Endothelial cell (in vitro differentiated cells): Measurements from ENCODE around the gene ADGRV1. TPM values are rescaled to one million over a fixed set of nuclear protein-coding genes. Genes with fewer than 3 reads are reported as not detected.

Source experiments
- DNase-seq: peaks from one replicate; pipeline ENCODE4 v3.0.0; 2021; ENCODE audit warnings: low spot score
- H3K27ac Mint-ChIP-seq: one replicate; pipeline ENCODE4 v1.8.0; 2021; ENCODE audit warnings: mixed read lengths, inconsistent platforms; ENCODE audit not compliant: unreplicated experiment
- H3K27me3 Mint-ChIP-seq: one replicate; pipeline ENCODE4 v1.8.0; 2021; ENCODE audit warnings: mild to moderate bottlenecking, moderate library complexity, mixed read lengths, inconsistent platforms; ENCODE audit not compliant: unreplicated experiment
- H3K36me3 Mint-ChIP-seq: one replicate; pipeline ENCODE4 v1.8.0; 2021; ENCODE audit warnings: mild to moderate bottlenecking, low read depth, mixed read lengths, inconsistent platforms; ENCODE audit not compliant: unreplicated experiment
- H3K4me1 Mint-ChIP-seq: one replicate; pipeline ENCODE4 v1.8.0; 2021; ENCODE audit warnings: mild to moderate bottlenecking, mixed read lengths, inconsistent platforms; ENCODE audit not compliant: unreplicated experiment
- H3K4me3 Mint-ChIP-seq: one replicate; pipeline ENCODE4 v1.8.0; 2021; ENCODE audit warnings: mild to moderate bottlenecking, mixed read lengths, inconsistent platforms; ENCODE audit not compliant: unreplicated experiment
- H3K9me3 Mint-ChIP-seq: one replicate; pipeline ENCODE4 v1.8.0; 2021; ENCODE audit warnings: mixed read lengths, inconsistent platforms; ENCODE audit not compliant: unreplicated experiment
- CTCF ChIP-seq: fragments of 200-600 bp; sonication (generic); IDR thresholded peaks from one replicate; pipeline ENCODE4 v1.5.0; 2021; ENCODE audit warnings: antibody characterized with exemption; ENCODE audit not compliant: unreplicated experiment
- total RNA-seq: library from RNA; stranded (reverse); fragmentation: NEBNext Ultra II Directional; extraction: Animal tissue kit (Norgen Biotek cat#: 25700); gene quantifications from one replicate; pipeline ENCODE4 v1.2.1, GENCODE V29; 2021; ENCODE audit not compliant: unreplicated experiment

ADGRV1 gene
- total RNA-seq, 1 donor from 2014 or later = 23.1 TPM

DNA sequence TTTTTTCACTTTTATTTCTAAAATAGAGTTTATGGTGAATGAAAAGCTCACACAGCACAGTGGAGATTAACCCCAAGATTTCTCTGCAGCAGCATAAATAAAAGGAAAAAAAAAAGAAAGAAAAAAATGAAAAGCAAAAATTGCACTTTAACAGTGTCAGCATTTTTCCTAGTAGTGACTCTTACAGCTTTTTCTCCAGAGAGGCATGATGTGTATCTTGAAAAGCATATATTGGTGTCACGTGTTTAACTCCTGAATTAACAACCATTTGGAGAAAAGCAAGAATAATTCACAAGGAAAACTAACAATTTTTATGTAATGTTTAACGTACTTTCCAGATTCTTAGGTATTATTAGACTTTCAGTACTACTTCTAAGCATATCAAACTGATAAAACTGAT is 67.9 kb downstream of the ADGRV1 start:
- Mint-ChIP-seq H3K4me3 (no peak overlapping the region), H3K27me3 (no peaks in the 10 kb centered on the region), H3K9me3 (no peaks in the 10 kb centered on the region), H3K36me3 (no peaks in the 10 kb centered on the region), H3K27ac (no peak overlapping the region), H3K4me1 (no peaks in the 10 kb centered on the region)
- TF ChIP-seq CTCF = no peak
- DNase-seq = no peak

DNA sequence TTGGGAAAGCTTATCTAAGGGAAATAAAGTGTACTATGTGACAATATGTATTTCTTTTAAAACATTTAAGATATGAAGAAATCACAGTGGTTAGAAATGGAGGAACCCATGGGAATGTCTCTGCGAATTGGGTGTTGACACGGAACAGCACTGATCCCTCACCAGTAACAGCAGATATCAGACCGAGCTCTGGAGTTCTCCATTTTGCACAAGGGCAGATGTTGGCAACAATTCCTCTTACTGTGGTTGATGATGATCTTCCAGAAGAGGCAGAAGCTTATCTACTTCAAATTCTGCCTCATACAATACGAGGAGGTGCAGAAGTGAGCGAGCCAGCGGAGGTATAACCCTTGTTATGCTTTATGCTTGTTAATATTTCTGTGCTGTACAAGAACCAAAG is 69.9 kb downstream of the ADGRV1 start:
- no peak for DNase-seq
- no peaks in the 10 kb centered on the region for H3K4me1 Mint-ChIP-seq
- H3K4me3 Mint-ChIP-seq = no peak overlapping the region
- no peak for TF ChIP-seq CTCF
- H3K27ac Mint-ChIP-seq = no peak overlapping the region
- H3K36me3 Mint-ChIP-seq = no peaks in the 10 kb centered on the region
- no peaks in the 10 kb centered on the region for H3K9me3 Mint-ChIP-seq
- no peaks in the 10 kb centered on the region for H3K27me3 Mint-ChIP-seq

- peaks cover 1% of the 10 kb centered on the region for H3K27me3 Mint-ChIP-seq
These were observed 74.2 kb downstream of the ADGRV1 start for GRCh38 chr5:90632791-90633190.

GRCh38 chr5:90636948-90637347 is 78.4 kb downstream of the ADGRV1 start:
- Mint-ChIP-seq H3K4me1 (peaks cover 7% of the 10 kb centered on the region), H3K4me3 (no peak overlapping the region)
- no peak for TF ChIP-seq CTCF

More at GRCh38 chr5:90632791-90633190, 74.2 kb downstream of the ADGRV1 start:
- DNase-seq = no peak
- H3K4me1 Mint-ChIP-seq = peaks cover 2% of the 10 kb centered on the region
- no peaks in the 10 kb centered on the region for H3K9me3 Mint-ChIP-seq
- H3K36me3 Mint-ChIP-seq = no peaks in the 10 kb centered on the region
- no peak for TF ChIP-seq CTCF
- H3K4me3 Mint-ChIP-seq = no peak overlapping the region
- H3K27ac Mint-ChIP-seq = no peak overlapping the region

DNA sequence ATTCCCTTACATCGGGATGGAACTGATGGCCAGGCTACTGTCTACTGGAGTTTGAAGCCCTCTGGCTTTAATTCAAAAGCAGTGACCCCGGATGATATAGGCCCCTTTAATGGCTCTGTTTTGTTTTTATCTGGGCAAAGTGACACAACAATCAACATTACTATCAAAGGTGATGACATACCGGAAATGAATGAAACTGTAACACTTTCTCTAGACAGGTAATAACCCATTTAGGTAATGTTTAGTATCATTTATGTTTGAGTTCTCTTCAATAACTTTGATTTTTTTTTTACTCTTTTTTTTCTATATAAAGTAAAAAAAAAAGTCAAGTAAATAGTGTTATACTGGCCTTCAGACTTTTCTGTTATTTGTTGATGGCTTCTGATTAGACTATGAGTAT is 79.1 kb downstream of the ADGRV1 start:
- H3K9me3 Mint-ChIP-seq = no peaks in the 10 kb centered on the region
- H3K27me3 Mint-ChIP-seq = peaks cover 1% of the 10 kb centered on the region
- no peak overlapping the region for H3K4me3 Mint-ChIP-seq
- peaks cover 8% of the 10 kb centered on the region for H3K4me1 Mint-ChIP-seq
- H3K27ac Mint-ChIP-seq = no peak overlapping the region
- H3K36me3 Mint-ChIP-seq = no peaks in the 10 kb centered on the region
- TF ChIP-seq CTCF = no peak
- DNase-seq = no peak

More at GRCh38 chr5:90636948-90637347, 78.4 kb downstream of the ADGRV1 start:
- no peak overlapping the region for H3K27ac Mint-ChIP-seq
- H3K27me3 Mint-ChIP-seq = peaks cover 1% of the 10 kb centered on the region
- H3K36me3 Mint-ChIP-seq = no peaks in the 10 kb centered on the region
- DNase-seq = no peak
- no peaks in the 10 kb centered on the region for H3K9me3 Mint-ChIP-seq
